Measurements from ENCODE around the gene MAN1A2.

MAN1A2 gene

GRCh38 chr1:117481410-117481809 lies 114.2 kb downstream of the MAN1A2 start:
- no peaks in the 10 kb centered on the region for H3K79me2 ChIP-seq (ENCODE audit: insufficient read depth, low read depth)
- H3K4me1 ChIP-seq (ENCODE audit: low read depth, poor library complexity, severe bottlenecking), result no peaks in the 10 kb centered on the region
- H3K9ac ChIP-seq, result no peak overlapping the region
- no peaks in the 10 kb centered on the region for H3K27me3 ChIP-seq (ENCODE audit: insufficient read depth, low read depth)
- no peaks in the 10 kb centered on the region for H3K36me3 ChIP-seq (ENCODE audit: insufficient read depth)
- no peak overlapping the region for H3K4me2 ChIP-seq
- no peaks in the 10 kb centered on the region for H4K20me1 ChIP-seq (ENCODE audit: insufficient read depth)
- no peak overlapping the region for H2AFZ ChIP-seq (ENCODE audit: low read depth)
- H3K27ac ChIP-seq, result no peak overlapping the region
- no peak for TF ChIP-seq CTCF (conservative IDR thresholded peaks at IDR 0.05; ENCODE audit: low read depth, low read length)
- H3K4me3 ChIP-seq (IDR thresholded peaks at IDR 0.05; ENCODE audit: insufficient read depth, low read depth, low read length), result no peak overlapping the region

GRCh38 chr1:117493906-117494305 lies 126.7 kb downstream of the MAN1A2 start:
- Histone ChIP-seq H3K79me2 (ENCODE audit: insufficient read depth, low read depth) (no peaks in the 10 kb centered on the region), H3K27me3 (ENCODE audit: insufficient read depth, low read depth) (no peaks in the 10 kb centered on the region), H3K27ac (no peak overlapping the region), H3K9ac (no peak overlapping the region), H3K36me3 (ENCODE audit: insufficient read depth) (no peaks in the 10 kb centered on the region), H2AFZ (ENCODE audit: low read depth) (no peak overlapping the region), H3K4me2 (no peak overlapping the region), H3K4me3 (IDR thresholded peaks at IDR 0.05; ENCODE audit: insufficient read depth, low read depth, low read length) (no peak overlapping the region), H3K4me1 (ENCODE audit: low read depth, poor library complexity, severe bottlenecking) (no peaks in the 10 kb centered on the region), H4K20me1 (ENCODE audit: insufficient read depth) (no peaks in the 10 kb centered on the region)
- TF ChIP-seq CTCF (conservative IDR thresholded peaks at IDR 0.05; ENCODE audit: low read depth, low read length), result no peak

GRCh38 chr1:117495068-117495467 lies 127.8 kb downstream of the MAN1A2 start:
- no peaks in the 10 kb centered on the region for H3K4me1 ChIP-seq (ENCODE audit: low read depth, poor library complexity, severe bottlenecking)
- no peaks in the 10 kb centered on the region for H4K20me1 ChIP-seq (ENCODE audit: insufficient read depth)
- no peak for TF ChIP-seq CTCF (conservative IDR thresholded peaks at IDR 0.05; ENCODE audit: low read depth, low read length)
- no peak overlapping the region for H2AFZ ChIP-seq (ENCODE audit: low read depth)
- H3K27me3 ChIP-seq (ENCODE audit: insufficient read depth, low read depth), result no peaks in the 10 kb centered on the region
- H3K79me2 ChIP-seq (ENCODE audit: insufficient read depth, low read depth), result no peaks in the 10 kb centered on the region
- no peak overlapping the region for H3K4me3 ChIP-seq (IDR thresholded peaks at IDR 0.05; ENCODE audit: insufficient read depth, low read depth, low read length)
- H3K36me3 ChIP-seq (ENCODE audit: insufficient read depth), result no peaks in the 10 kb centered on the region
- H3K4me2 ChIP-seq, result no peak overlapping the region
- H3K9ac ChIP-seq, result no peak overlapping the region
- H3K27ac ChIP-seq, result no peak overlapping the region

- no peak overlapping the region for H2AFZ ChIP-seq (ENCODE audit: low read depth)
- no peak overlapping the region for H3K4me3 ChIP-seq (IDR thresholded peaks at IDR 0.05; ENCODE audit: insufficient read depth, low read depth, low read length)
- no peaks in the 10 kb centered on the region for H3K36me3 ChIP-seq (ENCODE audit: insufficient read depth)
- H3K27me3 ChIP-seq (ENCODE audit: insufficient read depth, low read depth), result no peaks in the 10 kb centered on the region
- no peaks in the 10 kb centered on the region for H3K79me2 ChIP-seq (ENCODE audit: insufficient read depth, low read depth)
- no peak for TF ChIP-seq CTCF (conservative IDR thresholded peaks at IDR 0.05; ENCODE audit: low read depth, low read length)
- no peaks in the 10 kb centered on the region for H3K4me1 ChIP-seq (ENCODE audit: low read depth, poor library complexity, severe bottlenecking)
- no peaks in the 10 kb centered on the region for H4K20me1 ChIP-seq (ENCODE audit: insufficient read depth)
- no peak overlapping the region for H3K9ac ChIP-seq
- no peak overlapping the region for H3K27ac ChIP-seq
- H3K4me2 ChIP-seq, result no peak overlapping the region
These were observed 131.8 kb downstream of the MAN1A2 start for GRCh38 chr1:117499071-117499470.
